GM19438 (cell line): ENCODE results near the gene HOXB9.

ENCODE experiments used
- ATAC-seq: cut with Tn5 transposase; IDR thresholded peaks from one replicate; pipeline ENCODE4 v1.9.1; 2021; ENCODE audit warnings: low read depth; ENCODE audit not compliant: unreplicated experiment

HOXB9 gene

DNA sequence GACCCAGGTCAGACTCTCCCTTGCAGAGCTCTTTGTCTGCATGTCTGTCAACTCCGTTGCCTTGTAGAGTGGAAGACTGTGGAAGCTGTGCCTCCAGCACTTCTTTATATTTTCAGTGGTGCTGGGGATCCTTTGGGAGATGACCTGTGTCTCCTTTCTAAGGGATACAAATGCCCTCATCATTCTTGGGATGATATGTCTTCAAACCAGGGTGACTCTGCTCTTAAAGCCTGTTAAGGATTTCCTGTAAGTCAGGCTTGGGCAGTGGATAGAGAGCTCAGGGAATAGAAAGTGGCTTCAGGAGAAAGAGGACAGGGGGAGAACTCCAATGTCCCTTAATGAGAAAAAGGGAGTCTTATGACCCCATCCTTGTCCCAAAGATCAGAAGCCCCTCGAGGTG lies 37.6 kb downstream of the HOXB9 start:
- no peak for ATAC-seq

DNA sequence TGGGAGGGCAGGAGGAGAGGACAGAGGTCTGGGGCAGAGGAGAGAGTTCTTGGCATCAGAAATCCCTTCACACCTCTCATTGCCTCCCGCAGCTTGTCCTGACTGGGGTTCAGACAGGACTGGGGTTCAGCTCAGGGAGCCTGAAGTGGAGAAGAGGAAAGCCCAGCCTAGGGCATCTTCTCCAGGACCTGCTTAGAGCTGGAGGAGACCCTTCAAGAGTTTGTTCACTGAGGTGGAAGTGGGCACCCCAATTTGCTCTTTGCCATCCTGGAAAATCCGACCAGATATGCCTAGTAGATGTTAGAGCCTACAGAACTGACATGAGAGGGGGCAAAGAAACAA lies 38.1 kb downstream of the HOXB9 start:
- ATAC-seq = no peak

DNA sequence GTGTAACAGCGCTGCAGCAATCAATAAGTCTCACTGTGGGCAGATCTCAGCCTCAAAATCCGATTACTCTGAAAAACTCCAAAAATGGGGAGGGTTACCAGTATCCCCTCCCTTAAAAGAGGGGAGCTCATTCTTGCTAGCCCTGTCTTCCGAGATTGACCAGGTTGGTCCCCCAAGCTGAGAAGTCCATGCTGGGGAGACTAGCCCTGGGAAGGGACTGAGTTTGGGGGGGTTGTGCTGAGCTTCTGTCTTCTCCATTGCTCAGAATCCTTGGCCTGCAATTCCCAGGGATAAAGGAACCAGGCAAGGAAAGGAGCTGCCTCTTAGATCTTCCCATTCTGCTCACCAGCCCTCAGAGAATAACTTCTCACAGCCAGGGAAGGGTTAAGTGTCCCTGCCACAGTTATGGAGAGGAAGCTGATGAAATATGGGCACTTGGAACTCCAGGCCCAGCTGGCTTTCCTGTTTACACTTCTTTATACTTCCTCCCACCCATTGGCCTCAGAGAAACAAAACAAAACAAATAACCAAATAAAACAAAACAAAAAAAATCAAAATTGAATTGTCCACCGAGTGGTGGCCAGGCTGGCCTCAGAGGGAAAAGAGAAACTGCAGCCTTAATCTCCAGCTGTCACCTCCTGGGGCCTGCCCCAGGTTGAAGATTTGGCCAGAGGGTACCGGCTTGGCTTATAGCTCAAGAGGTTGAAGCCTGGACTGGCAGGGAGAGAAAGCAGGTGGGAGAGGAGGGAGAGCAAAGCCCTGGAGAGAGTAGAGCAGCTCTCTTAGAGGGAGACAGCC lies 38.7 kb downstream of the HOXB9 start:
- ATAC-seq = no peak

DNA sequence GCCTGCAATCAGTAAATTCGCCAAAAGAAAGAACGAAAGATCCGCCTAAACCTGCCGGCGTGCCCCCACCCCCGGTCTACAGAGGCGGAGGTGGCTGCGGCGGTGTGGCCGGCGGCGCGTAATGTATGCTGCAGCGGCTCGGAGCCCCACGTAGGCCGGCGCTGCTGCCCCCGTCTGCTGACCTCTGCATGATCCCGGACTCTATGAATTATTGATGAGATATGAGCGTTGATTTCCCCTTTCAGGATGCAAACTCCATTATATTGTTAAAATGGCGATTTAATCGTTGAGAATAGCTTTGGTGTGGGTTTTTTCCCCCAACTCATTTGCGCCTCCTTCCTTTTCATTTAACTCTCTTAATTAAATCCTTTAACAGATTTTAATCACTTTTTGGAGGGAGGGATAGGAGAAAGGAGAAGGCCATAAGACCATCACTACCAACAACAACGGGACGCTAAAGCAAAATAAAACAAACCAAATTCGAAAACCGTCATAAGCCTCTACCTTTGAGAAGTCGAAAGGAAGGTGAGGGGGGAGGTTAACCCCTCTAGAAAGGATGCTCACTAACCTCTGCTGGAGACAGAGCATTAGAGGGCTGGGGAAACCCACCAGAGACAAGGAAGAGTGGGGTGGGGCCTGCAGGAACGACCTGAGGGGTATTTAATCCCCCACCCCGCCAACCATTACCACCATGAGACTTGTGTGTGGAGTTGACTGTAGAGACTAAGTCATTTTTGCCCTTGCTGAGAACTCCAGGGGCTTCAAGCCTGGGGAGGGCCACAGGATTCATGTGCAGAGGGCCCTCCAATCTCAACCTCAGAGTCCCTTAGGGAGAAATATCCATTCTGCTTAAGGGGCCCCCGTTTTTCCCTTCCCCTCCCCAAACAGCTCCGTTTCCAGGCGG lies 39.6 kb downstream of the HOXB9 start:
- no peak for ATAC-seq

DNA sequence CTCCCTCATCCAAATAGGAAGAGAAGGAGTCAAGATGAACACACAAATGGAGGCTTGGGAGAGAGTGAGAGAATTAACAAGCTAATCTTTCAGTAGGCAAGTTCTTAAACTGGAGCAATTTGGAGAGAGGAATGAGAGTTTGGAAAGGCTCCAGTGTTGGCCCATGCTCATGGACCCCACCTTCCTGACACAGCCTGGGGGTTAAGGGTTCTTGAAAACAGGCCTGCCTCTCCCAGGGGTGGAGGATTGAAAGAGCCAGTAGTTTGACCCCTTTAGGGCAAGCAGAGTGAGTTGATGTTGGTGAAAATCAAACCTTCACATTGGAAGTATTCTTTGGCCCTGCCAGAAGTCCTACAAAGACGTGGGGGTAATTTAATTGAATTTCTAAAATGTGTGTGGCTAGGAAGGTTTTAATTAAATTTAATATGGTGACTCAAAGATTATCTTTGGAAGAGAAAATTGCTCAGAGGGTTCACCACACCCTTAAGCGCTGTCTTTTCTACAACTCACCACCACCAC lies 41.9 kb downstream of the HOXB9 start:
- no peak for ATAC-seq

DNA sequence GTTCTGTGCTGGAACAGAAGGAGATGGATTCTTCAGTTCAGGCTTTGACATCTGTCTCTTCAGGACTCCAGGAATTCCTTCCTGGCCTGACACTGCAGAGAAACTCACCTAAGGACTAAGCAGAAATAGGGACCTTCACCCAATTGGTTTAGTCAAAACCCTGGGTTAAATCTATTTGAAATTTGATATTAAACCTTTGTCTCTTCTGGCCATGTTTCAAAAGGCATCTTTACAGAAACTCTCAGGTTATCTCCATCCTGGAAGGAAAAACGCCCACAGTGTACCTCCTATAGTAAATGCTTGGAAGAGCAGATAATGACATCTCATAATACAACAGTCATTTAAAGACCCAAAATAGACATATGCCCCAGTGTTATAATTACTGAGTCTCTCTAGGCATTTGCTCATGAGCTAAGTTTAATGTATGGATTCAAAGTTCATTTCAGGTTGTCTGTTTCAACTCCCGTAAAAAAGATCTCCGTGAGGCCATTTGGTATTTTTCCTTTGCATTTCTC lies 42.4 kb downstream of the HOXB9 start:
- no peak for ATAC-seq

DNA sequence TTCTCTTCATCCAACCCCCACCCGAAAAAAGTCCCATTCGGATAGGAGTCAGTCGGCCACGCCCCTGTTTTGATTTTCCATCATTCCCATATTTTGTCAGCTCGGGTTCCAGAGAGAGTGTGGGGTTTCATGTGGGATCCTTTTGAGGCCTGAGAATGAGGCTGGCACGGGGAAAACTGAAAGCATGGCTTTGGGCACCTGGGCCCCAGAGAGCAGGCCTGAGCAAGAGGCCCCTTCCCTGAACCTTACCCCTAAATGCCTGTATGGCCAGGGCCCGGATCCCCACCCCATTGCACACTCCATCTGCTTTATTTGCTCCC lies 43.4 kb downstream of the HOXB9 start:
- no peak for ATAC-seq

DNA sequence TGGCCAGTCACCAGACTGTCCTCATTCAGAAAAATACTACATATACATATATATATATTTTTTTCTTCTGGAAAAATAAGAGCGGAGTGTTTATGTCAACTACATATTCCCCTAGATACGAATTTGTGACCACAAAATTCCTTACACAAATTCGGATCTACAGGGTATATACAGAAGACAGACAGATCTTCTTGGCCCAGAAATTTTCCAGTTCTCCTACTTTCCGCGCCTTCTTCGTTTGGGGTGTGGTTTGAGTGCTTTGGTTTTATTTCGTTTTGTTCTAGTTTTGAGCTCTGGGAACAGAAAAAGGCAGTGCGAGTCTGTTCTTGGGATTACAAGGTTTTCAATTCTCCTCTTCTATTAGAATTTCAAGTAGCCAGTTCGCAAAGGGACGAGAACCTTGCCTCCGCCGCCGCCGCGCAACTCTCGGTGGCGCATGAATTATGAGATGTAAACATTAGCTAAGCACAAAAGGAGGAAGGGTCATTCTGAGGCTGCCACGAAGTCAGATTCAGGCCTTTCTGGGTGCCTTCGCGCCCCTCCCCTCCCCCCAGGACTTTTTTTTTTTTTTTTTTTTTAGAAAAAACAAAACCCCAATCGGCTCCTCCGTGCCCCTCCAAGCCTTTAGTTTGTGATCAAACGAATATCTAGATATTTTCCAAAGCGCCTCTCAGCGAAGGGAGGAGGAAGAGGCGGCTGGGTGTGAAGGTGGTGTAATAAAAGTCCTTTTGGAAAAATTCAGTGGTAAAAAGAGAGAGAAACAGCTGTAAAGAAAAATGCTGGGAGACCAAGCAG lies 46.2 kb downstream of the HOXB9 start:
- no peak for ATAC-seq

DNA sequence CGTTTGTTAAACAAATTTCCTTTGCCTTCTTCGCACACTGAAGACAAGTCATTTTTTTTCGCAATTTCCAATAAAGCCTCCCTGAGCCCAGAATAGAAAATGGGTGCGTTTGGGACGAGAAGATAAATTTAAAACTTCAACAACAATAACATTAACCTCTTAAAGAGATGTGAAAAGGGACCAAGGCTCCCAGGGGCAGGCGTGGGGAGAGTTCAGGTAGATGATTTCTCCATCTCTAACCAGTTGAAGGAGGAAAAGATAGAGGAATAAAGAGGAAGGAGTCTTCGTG lies 46.7 kb downstream of the HOXB9 start:
- ATAC-seq = no peak

DNA sequence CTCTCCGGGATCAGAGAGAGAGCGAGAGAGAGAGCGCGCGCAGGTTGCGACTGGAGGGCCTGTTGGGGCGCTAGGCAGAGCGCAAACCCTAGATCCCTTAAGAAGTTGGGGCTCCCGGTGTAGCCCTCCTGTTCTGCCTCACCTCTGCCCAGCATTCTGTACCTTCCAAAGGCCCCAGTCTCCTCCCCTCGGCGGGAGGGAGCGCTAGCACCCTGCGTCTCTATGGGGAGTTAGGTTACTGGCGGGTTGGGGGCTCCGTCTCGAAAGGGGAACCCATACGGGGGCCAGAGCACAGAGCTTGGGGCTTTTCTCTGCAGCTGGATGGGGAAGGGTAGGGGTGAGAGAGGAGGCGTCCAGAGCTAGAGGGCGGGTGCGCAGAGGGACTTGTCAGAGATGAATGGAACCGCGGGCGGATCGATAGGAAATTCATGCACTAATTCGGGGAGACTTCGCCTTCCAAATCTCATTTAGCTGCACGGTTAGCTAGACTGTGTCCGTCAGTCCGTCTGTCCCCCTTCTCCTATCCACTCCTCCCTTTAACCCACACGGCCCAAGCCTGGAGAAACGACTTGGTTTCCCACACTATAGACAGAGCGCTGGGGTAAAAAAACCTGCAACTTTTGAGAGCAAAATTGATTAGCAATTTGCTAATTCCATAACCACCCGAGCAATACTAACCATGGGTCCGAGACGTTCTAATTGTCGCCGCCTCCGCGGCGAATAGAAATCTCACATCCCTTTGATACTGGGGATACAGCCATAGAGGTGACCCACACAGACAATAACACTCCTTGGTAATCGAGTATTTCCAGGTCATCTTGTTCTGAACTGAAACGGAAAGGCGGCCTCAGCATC lies 47.3 kb downstream of the HOXB9 start:
- peak; percentile 18 for ATAC-seq

DNA sequence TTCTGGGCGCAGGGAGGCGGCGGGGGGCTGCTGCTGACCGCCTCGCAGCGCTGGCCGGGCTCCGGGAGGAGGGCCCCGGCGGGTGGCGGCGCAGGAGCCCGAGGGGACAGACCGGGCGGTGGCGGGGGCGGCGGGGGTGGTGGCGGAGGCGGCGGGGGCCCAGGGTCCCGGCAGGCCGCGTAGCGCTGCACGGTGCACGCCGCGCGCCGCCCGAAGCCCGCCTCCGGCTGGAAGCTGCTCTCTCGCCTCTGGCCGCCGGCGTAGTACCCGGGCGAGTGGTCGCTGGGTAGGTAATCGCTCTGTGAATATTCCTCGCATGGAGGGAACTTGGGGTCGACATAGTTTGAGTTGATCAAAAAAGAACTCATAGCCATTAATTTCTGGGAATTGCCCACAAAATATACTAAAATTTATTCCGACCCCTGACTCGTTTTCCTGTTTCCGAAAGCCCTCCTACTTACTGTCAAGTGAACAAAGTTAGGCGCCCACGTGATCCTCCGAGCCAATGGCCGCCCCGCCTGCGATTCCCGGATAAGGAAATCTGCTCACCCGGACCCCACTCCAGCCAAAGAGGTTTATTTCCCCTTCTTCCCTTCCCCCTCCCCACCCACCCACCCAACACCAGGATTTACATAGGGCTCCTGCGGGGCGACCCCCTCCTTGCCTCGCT lies 48.1 kb downstream of the HOXB9 start, which contains the start of gene HOXB4:
TSS of gene HOXB4 (minus strand) at position 405 of the 670 bp plus-strand sequence. CDS start at position 374, 31 bp downstream.
- peak; percentile 54 for ATAC-seq

DNA sequence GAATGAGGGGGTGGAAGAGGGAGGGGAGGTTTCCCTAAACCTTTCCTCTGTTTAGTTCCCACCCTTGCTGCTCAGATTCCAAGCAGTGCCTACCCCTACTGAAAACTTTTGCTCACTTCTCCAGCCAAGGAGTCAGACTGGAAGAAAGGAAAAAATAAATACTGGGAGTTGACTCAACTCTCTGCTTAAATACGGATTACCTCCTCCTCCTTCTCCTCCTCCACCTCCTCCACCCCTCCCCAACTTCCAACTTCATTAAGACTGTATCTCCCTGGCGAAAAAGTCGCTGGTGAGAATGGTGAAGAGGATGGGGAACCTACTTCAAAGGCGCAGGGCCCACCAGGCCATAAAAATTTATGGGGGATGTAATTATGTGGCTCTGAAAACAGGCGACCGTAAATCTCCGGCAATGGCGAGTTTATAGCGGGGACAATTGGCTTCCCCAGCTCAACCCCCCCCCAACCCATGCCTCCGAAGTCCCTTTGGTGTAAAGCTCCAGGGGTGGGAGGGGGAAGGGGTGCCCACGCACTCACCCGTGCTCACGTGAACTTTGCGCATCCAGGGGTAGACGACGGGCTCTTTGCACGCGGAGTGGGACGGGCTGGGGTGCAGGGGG lies 48.7 kb downstream of the HOXB9 start:
- ATAC-seq = no peak

DNA sequence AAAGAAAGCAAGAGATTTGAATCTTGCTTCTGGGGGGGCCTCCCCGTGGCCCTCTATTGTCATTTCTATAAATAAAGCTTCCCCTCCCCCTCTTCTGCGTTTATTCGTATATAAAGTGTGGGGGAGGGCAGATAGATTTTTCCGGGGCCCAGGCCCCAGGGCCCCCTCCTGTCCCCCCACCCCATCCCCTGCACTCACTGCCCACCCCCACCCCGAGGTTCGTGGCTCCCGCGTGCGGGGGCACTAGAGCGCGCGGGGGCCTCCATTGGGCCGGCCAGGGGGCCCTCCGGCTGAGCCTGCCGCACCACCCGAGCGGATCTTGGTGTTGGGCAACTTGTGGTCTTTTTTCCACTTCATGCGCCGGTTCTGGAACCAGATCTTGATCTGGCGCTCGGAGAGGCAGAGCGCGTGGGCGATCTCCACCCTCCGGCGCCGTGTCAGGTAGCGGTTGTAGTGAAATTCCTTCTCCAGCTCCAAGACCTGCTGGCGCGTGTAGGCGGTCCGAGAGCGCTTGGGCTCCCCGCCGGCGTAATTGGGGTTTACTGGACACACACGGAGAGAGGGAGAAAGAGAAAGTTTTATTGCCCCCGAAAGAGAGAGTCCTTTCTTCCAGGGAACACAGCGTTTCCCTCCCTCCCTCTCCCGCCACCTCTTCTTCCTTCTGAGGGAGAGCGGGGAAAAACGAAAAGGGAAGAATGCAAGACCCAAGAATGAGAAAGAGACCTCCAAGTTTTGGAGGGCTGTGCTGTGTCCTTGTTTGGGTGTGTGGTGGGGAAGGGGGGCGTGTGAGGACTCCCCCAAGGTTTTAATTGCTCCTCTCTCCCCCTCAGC lies 49.5 kb downstream of the HOXB9 start:
- ATAC-seq = no peak

DNA sequence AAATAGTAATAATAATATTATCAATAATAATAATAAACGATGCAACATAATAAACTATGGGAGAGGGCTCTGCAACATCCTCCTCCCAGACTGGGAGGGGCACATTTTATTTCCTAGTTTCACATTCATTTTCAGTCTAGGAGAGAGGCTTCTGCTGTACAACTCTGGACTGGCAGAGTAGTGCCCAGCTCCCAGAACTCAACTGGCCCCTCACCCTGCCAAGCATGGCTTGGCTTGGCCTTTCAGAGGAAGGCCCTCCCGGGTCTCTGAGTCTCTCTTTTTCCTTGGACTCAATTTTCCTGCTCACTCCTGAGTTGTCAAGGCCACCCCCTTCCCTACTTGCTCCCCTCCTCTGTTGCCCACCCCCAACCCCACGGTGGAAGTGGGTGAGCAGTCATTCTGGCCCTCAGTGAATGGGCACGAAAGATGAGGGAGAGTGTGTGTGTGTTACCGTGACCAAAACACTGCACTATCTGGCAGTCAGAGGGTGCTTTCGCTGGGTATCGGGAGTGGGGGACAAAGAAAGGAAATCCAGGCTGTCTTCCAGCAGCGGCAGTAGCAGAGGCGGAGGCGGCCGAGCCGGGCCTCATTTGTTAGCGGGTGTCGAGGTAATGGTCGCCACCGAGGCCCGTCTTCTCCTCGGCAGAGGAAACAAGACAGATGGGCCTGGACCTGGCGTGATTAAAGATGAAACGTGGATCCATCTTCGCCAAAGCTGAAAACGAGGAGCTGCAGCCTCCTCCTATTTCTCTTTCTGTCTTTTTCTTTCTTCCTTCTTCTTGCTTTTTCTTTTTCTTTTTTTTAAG lies 50.3 kb downstream of the HOXB9 start:
- no peak for ATAC-seq

DNA sequence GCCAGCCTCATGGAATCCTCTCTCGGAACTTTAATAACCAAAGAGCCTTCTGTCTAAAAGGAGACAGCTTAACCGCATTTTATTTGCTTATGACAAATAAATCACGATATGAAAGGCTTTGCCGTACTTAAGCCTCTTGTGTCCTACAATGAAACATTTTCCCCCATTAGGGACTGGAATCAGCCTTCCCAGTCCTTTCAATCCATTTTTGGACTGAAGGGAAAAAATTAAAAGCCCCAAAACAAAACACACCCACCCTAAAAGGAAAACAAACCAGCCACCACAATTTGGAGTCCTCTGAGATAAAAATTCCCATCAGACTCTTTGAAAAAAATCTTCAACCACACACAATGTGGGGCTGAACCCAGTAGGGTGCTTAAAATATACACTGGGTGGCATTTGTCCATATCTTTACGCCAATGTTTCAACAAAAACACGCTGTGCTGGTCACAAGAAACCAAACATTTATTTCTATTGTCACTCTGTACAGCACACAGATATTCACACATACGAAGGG lies 51.0 kb downstream of the HOXB9 start:
- ATAC-seq = no peak

DNA sequence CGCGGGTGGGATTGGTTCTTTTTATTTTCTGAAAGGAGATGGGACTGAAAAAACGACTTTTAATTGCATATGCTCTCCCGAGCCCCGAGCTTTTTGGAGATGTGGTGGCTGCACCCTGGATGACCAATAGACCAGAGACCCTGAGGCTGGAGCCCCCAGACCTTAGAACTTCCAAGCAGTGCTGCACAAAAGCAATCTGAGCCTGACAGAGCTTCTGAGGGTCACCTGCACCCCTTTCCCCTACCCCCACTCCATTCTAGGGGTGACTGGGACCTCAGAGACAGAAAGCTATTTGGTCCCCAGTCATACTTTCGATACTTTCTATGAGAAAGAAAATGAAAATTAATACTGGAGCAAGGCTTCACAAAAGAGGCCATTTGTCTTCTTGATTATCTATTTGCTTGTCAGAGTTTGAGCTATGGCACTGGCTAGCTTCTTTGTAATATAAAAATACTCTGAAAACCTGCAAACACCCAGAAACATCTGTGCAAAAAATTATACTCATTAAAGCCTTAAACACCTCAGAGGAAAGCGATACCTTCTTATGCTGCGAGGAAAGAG lies 51.6 kb downstream of the HOXB9 start:
- no peak for ATAC-seq
